A549 (cell line): ENCODE results near the gene BZW1. TPM values are rescaled to one million over a fixed set of nuclear protein-coding genes. Genes with fewer than 3 reads are reported as not detected.

ENCODE experiments used
- ATAC-seq, 2 experiments: fragments of 200-7000 bp in 1 of 2; fragments of >200 bp in 1 of 2; cut with Nextera tagmentation in 1 of 2; cut with Tn5 transposase in 1 of 2; 3 replicates each; pipeline versions ENCODE4 v1.8.0 to v1.9.1; 2018 to 2020; ENCODE audit warnings: mild to moderate bottlenecking in 1 of 2, moderate library complexity in 1 of 2
- CTCF ChIA-PET: fragments of 300-600 bp; sonication (Branson Sonifier 250); formaldehyde crosslinking; extraction: SDS; loops from one replicate; lab custom pipeline; 2021; ENCODE audit warnings: antibody characterized with exemption, inconsistent platforms; lab: Yijun Ruan, JAX
- POLR2A ChIA-PET: fragments of 350-600 bp; formaldehyde crosslinking; extraction: SDS; loops from one replicate; lab custom pipeline; 2021; ENCODE audit warnings: antibody characterized with exemption, inconsistent platforms; lab: Yijun Ruan, JAX
- DNase-seq, 2 experiments: peaks; one replicate each; pipeline versions ENCODE4 v3.0.0 to v3.0.0-alpha.2; 2011 to 2016; ENCODE audit warnings: low read depth in 1 of 2, low spot score in 1 of 2
- FAIRE-seq: peaks from 2 replicates; lab custom pipeline; 2011; peaks lifted over from hg19 to GRCh38; lab: Jason Lieb, UNC
- H3K27ac ChIP-seq, 2 experiments: fragments of >200 bp; sonication (Bioruptor Twin); formaldehyde crosslinking; 3 replicates each; pipeline ENCODE4 v1.5.1; 2016 to 2017
- H3K4me1 ChIP-seq: fragments of >200 bp; sonication (Bioruptor Twin); formaldehyde crosslinking; 3 replicates; pipeline ENCODE4 v1.6.1; 2016
- H3K4me2 ChIP-seq: fragments of >200 bp; sonication (Bioruptor Twin); formaldehyde crosslinking; 3 replicates; pipeline ENCODE4 v1.6.1; 2016
- H3K4me3 ChIP-seq: fragments of >200 bp; sonication (Bioruptor Twin); formaldehyde crosslinking; 3 replicates; pipeline ENCODE4 v1.5.1; 2016
- H3K9me3 ChIP-seq: fragments of >200 bp; sonication (Bioruptor Twin); formaldehyde crosslinking; 3 replicates; pipeline ENCODE4 v1.6.1; 2016
- E2F6 ChIP-seq: IDR thresholded peaks from 2 replicates; pipeline ENCODE4 v1.6.1; 2012; ENCODE audit warnings: low read depth, borderline replicate concordance
- ELK1 ChIP-seq: fragments of 150-350 bp; IDR thresholded peaks from 2 replicates; pipeline ENCODE4 v1.6.1; 2014; ENCODE audit warnings: low read depth, mild to moderate bottlenecking, low read length
- FOXS1 ChIP-seq: fragments of 250-450 bp; sonication (Bioruptor Pico); IDR thresholded peaks from 2 replicates; pipeline ENCODE4 v1.5.0; 2020; ENCODE audit warnings: mild to moderate bottlenecking, moderate library complexity
- GATA3 ChIP-seq: IDR thresholded peaks from 2 replicates; pipeline ENCODE4 v1.6.1; 2012; ENCODE audit warnings: borderline replicate concordance
- HEYL ChIP-seq: fragments of 250-450 bp; sonication (Bioruptor Pico); IDR thresholded peaks from 2 replicates; pipeline ENCODE4 v1.8.0; 2021; ENCODE audit warnings: mild to moderate bottlenecking, moderate library complexity
- HOXA7 ChIP-seq: fragments of 250-450 bp; sonication (Bioruptor Pico); IDR thresholded peaks from 2 replicates; pipeline ENCODE4 v1.5.0; 2020; ENCODE audit warnings: mild to moderate bottlenecking, moderate library complexity
- HOXB5 ChIP-seq: fragments of 250-450 bp; sonication (Bioruptor Pico); IDR thresholded peaks from 2 replicates; pipeline ENCODE4 v1.5.0; 2020; ENCODE audit warnings: mild to moderate bottlenecking, moderate library complexity
- KDM1A ChIP-seq: fragments of 200-600 bp; sonication (generic); IDR thresholded peaks from 2 replicates; pipeline ENCODE4 v1.6.1; 2016; ENCODE audit warnings: low read depth, mild to moderate bottlenecking
- KDM5A ChIP-seq: fragments of 200-600 bp; sonication (generic); IDR thresholded peaks from 2 replicates; pipeline ENCODE4 v1.6.1; 2016; ENCODE audit warnings: antibody characterized with exemption, mild to moderate bottlenecking
- NPAS2 ChIP-seq: fragments of 250-450 bp; sonication (Bioruptor Pico); IDR thresholded peaks from 2 replicates; pipeline ENCODE4 v1.8.0; 2022; ENCODE audit warnings: mild to moderate bottlenecking, moderate library complexity, borderline replicate concordance
- NR3C1 ChIP-seq: fragments of >200 bp; sonication (Bioruptor Twin); formaldehyde crosslinking; IDR thresholded peaks from 3 replicates; pipeline ENCODE4 v1.6.1; 2017
- PHF8 ChIP-seq: fragments of 200-600 bp; sonication (generic); IDR thresholded peaks from 2 replicates; pipeline ENCODE4 v1.6.1; 2016; ENCODE audit warnings: low read depth, mild to moderate bottlenecking, antibody characterized with exemption, moderate library complexity, borderline replicate concordance
- POLR2A ChIP-seq: IDR thresholded peaks from 2 replicates; pipeline ENCODE4 v1.6.1; 2012; ENCODE audit warnings: mild to moderate bottlenecking, low read length
- RAD21 ChIP-seq, 2 experiments: fragments of >200 bp in 1 of 2; sonication (Bioruptor Twin) in 1 of 2; formaldehyde crosslinking in 1 of 2; IDR thresholded peaks in 1 of 2; conservative IDR thresholded peaks in 1 of 2; 2 replicates in 1 of 2; 3 replicates in 1 of 2; pipeline ENCODE4 v1.6.1; 2012 to 2018; ENCODE audit warnings: inconsistent platforms in 1 of 2
- RCOR1 ChIP-seq: fragments of 150-350 bp; IDR thresholded peaks from 2 replicates; pipeline ENCODE4 v1.6.1; 2014; ENCODE audit warnings: antibody characterized with exemption, low read length, low read depth
- USF2 ChIP-seq: fragments of 450-650 bp; IDR thresholded peaks from 2 replicates; pipeline ENCODE4 v1.6.1; 2014; ENCODE audit warnings: antibody characterized with exemption
- ZFP36 ChIP-seq: fragments of 450-650 bp; IDR thresholded peaks from 2 replicates; pipeline ENCODE4 v1.6.1; 2014; ENCODE audit warnings: borderline replicate concordance; ENCODE audit not compliant: partially characterized antibody
- ZNF302 ChIP-seq: fragments of 250-450 bp; sonication (Bioruptor Pico); IDR thresholded peaks from 2 replicates; pipeline ENCODE4 v1.9.0; 2021; ENCODE audit warnings: inconsistent platforms, mild to moderate bottlenecking, moderate library complexity
- ZSCAN20 ChIP-seq: fragments of 250-450 bp; sonication (Bioruptor Pico); IDR thresholded peaks from 2 replicates; pipeline ENCODE4 v1.8.0; 2022; ENCODE audit warnings: mild to moderate bottlenecking, moderate library complexity
- WGBS: methylation state at CpG from one replicate; pipeline ENCODE4 v1.1.6; 2017; ENCODE audit errors: missing lambda C conversion rate; 5-methylcytosine and 5-hydroxymethylcytosine counted together
- polyA plus RNA-seq, 4 experiments: library from polyadenylated mRNA; depleted of rRNA in 3 of 4; stranded (reverse); fragments of >200 nt; fragmentation: RNase III in 1 of 4; extraction: RNeasy Plus Mini Kit Qiagen cat#74134 plus additional on column Dnase treatment in 1 of 4; gene quantifications; 2 replicates in 3 of 4; 3 replicates in 1 of 4; pipeline ENCODE4 v1.2.3, GENCODE V29; 2011 to 2017
- TF ChIP-seq, protein P1 (sequence below): IDR thresholded peaks from 2 replicates; pipeline ENCODE4 v1.6.1; 2012
- TF ChIP-seq, protein P2 (sequence below): fragments of >200 bp; sonication (Bioruptor Twin); formaldehyde crosslinking; IDR thresholded peaks from 3 replicates; pipeline ENCODE4 v1.6.1; 2016
- TF ChIP-seq, protein P3 (sequence below): fragments of >200 bp; sonication (Bioruptor Twin); formaldehyde crosslinking; IDR thresholded peaks from 2 replicates; pipeline ENCODE4 v1.6.1; 2016
- TF ChIP-seq, protein P4 (sequence below): fragments of 250-450 bp; sonication (Bioruptor Pico); IDR thresholded peaks from 2 replicates; pipeline ENCODE4 v1.5.0; 2020; ENCODE audit warnings: low read depth, mild to moderate bottlenecking, moderate library complexity

Gene BZW1
- polyA plus RNA-seq, 2 of the 4 experiments (the other 2 are of a cell fraction): 401 to 439 TPM

DNA sequence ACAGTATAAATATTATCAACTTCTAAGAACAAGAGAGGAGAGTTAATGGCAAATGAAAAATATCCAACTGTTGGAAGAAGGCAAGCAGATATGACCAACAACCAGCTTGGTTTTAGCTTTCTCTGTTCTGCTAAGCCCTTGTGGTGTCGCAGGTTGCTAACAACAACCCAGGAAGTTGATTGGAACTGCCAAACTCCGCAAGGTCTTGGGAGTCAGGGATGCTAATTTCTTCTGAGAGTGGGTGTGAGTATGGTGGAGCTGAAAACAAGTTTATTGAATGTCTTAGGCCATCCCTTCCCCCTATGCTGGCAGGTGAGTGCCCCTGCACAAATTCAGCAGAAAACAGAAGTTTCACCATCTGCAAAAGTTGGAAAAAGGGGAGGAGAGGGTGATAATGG, 17.5 kb downstream of the BZW1 start:
- POLR2A ChIA-PET: interaction anchor here (1.3 kb wide), 1 partner anchor 35 kb away, joined by 6 read pairs; the partner anchor contains the start of gene CLK1
- FAIRE-seq (no peak), ATAC-seq (peak; percentile 23 to 40; a peak in 4 of 6 replicates), DNase-seq (no peak)
- Histone ChIP-seq H3K4me1 (peaks cover 3% of the 10 kb centered on the region; the same call in 1 of the 3 replicates), H3K4me2 (no peak overlapping the region), H3K4me3 (no peak overlapping the region), H3K27ac (no peak overlapping the region), H3K9me3 (no peaks in the 10 kb centered on the region)
- CTCF ChIA-PET: interaction anchor here (3.9 kb wide), 1 partner anchor 117 kb away, joined by 13 read pairs; no protein-coding TSS in a partner anchor
- 93% methylated on average over 2 of the region's 2 CpGs for WGBS
- no peak for TF ChIP-seq HEYL (CRISPR knock-in tag)
- no peak for TF ChIP-seq ZFP36
- TF ChIP-seq HOXB5 (CRISPR knock-in tag): no peak
- no peak for TF ChIP-seq RAD21 (conservative IDR thresholded peaks at IDR 0.05 in 1 of 2, IDR thresholded peaks at IDR 0.05 in 1 of 2)
- TF ChIP-seq RCOR1: no peak
- TF ChIP-seq HOXA7 (CRISPR knock-in tag): no peak
- no peak for TF ChIP-seq ZSCAN20 (CRISPR knock-in tag)
- TF ChIP-seq, protein P1, sequence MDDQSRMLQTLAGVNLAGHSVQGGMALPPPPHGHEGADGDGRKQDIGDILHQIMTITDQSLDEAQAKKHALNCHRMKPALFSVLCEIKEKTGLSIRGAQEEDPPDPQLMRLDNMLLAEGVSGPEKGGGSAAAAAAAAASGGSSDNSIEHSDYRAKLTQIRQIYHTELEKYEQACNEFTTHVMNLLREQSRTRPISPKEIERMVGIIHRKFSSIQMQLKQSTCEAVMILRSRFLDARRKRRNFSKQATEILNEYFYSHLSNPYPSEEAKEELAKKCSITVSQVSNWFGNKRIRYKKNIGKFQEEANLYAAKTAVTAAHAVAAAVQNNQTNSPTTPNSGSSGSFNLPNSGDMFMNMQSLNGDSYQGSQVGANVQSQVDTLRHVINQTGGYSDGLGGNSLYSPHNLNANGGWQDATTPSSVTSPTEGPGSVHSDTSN: no peak
- no peak for TF ChIP-seq ZNF302 (CRISPR knock-in tag)
- TF ChIP-seq, protein P2, sequence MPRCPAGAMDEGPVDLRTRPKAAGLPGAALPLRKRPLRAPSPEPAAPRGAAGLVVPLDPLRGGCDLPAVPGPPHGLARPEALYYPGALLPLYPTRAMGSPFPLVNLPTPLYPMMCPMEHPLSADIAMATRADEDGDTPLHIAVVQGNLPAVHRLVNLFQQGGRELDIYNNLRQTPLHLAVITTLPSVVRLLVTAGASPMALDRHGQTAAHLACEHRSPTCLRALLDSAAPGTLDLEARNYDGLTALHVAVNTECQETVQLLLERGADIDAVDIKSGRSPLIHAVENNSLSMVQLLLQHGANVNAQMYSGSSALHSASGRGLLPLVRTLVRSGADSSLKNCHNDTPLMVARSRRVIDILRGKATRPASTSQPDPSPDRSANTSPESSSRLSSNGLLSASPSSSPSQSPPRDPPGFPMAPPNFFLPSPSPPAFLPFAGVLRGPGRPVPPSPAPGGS: no peak
- TF ChIP-seq ELK1: no peak
- TF ChIP-seq PHF8: no peak

DNA sequence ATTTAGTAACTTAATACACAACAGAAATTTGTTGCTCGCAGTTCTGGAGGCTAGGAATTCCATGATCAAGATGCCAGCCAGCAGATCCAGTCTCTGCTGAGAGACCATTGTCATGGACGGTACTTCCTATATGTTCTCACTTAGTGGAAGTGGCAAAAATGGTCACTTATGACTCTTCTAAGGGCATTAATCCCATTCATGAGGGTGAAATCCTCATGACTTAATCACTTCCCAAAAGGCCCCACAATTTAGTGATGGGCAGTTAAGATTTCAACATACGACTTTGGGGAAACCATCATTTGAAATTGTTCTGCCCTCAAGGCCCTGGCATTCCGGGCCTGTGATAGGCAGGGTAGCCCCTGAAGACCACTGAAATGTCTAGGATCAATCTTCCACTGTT, 23.0 kb downstream of the BZW1 start:
- no peak overlapping the region for H3K4me3 ChIP-seq
- POLR2A ChIA-PET: no interaction called here
- no peak overlapping the region for H3K4me2 ChIP-seq
- 78% methylated on average over 4 of the region's 4 CpGs for WGBS
- FAIRE-seq: no peak
- H3K27ac ChIP-seq: no peak overlapping the region
- TF ChIP-seq HEYL (CRISPR knock-in tag) (no peak), HOXA7 (CRISPR knock-in tag) (no peak), NPAS2 (CRISPR knock-in tag) (no peak), PHF8 (no peak), POLR2A (no peak), FOXS1 (CRISPR knock-in tag) (no peak), ZNF302 (CRISPR knock-in tag) (no peak), ZSCAN20 (CRISPR knock-in tag) (no peak), USF2 (no peak), GATA3 (no peak), RAD21 (conservative IDR thresholded peaks at IDR 0.05 in 1 of 2, IDR thresholded peaks at IDR 0.05 in 1 of 2) (no peak), NR3C1 (no peak), E2F6 (no peak), KDM5A (no peak), KDM1A (no peak)
- TF ChIP-seq, protein P3, sequence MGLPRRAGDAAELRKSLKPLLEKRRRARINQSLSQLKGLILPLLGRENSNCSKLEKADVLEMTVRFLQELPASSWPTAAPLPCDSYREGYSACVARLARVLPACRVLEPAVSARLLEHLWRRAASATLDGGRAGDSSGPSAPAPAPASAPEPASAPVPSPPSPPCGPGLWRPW: no peak
- TF ChIP-seq, protein P4, sequence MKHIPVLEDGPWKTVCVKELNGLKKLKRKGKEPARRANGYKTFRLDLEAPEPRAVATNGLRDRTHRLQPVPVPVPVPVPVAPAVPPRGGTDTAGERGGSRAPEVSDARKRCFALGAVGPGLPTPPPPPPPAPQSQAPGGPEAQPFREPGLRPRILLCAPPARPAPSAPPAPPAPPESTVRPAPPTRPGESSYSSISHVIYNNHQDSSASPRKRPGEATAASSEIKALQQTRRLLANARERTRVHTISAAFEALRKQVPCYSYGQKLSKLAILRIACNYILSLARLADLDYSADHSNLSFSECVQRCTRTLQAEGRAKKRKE (CRISPR knock-in tag): no peak
- DNase-seq: no peak
- H3K4me1 ChIP-seq: no peaks in the 10 kb centered on the region
- no peak for ATAC-seq
- H3K9me3 ChIP-seq: peaks cover 16% of the 10 kb centered on the region; the same call in 2 of the 3 replicates
- CTCF ChIA-PET: no interaction called here
